Measurements from ENCODE around the gene PTPN13.

DNA sequence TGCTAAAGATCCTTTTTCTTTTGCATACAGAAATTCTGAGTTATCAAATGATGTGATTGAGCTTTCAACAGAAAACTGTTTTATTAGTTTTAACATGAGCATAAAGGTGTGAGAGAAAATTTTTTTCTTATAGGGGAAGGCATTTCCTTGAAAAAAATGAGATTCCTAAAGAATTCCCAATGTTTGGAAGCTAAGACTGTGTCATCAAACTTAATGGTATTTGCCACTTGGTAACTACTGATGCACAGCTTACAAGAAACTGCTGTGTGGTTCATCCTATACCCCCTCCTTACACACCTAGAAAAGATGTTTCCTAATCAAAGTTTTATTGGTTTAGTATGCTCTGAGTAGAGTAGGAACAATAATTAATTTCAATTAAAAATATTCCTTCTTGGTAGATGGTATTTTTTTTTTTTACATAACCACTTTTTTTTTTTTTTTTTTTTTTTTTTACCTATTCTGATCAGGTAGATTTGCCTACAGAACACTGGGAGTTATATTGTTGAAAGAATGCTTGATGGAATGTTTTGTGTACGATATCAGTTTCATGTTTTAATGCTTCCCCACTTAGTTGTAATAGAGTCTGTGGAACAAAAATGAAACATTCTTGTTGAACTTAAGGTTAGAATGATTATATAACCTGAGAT, 6.0 kb downstream of the PTPN13 start:
- TF ChIP-seq, protein P1, sequence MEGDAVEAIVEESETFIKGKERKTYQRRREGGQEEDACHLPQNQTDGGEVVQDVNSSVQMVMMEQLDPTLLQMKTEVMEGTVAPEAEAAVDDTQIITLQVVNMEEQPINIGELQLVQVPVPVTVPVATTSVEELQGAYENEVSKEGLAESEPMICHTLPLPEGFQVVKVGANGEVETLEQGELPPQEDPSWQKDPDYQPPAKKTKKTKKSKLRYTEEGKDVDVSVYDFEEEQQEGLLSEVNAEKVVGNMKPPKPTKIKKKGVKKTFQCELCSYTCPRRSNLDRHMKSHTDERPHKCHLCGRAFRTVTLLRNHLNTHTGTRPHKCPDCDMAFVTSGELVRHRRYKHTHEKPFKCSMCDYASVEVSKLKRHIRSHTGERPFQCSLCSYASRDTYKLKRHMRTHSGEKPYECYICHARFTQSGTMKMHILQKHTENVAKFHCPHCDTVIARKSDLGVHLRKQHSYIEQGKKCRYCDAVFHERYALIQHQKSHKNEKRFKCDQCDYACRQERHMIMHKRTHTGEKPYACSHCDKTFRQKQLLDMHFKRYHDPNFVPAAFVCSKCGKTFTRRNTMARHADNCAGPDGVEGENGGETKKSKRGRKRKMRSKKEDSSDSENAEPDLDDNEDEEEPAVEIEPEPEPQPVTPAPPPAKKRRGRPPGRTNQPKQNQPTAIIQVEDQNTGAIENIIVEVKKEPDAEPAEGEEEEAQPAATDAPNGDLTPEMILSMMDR (IDR thresholded peaks at IDR 0.05; ENCODE audit: low read depth, low read length, poor library complexity, severe bottlenecking) = no peak
- no peak for TF ChIP-seq EZH2phosphoT487 (IDR thresholded peaks at IDR 0.05; ENCODE audit: borderline replicate concordance, low read length)

Measured in DOHH2 (cell line).